DMS 273 (cell line): ENCODE measurements around the gene SLC18A3.

Experiments
- DNase-seq: peaks from one replicate; lab custom pipeline; 2025; ENCODE audit not compliant: unreplicated experiment; lab: John Stamatoyannopoulos, UW

Gene SLC18A3

GRCh38 chr10:49649936-49650723, 40.0 kb downstream of the SLC18A3 start:
- no peak for DNase-seq

GRCh38 chr10:49650724-49651034, 40.6 kb downstream of the SLC18A3 start:
- no peak for DNase-seq

GRCh38 chr10:49651039-49651835, 41.1 kb downstream of the SLC18A3 start:
- no peak for DNase-seq

GRCh38 chr10:49651917-49652316, 41.8 kb downstream of the SLC18A3 start:
- DNase-seq: no peak

GRCh38 chr10:49652421-49653272, 42.5 kb downstream of the SLC18A3 start:
- DNase-seq: no peak

GRCh38 chr10:49653273-49653929, 43.3 kb downstream of the SLC18A3 start:
- no peak for DNase-seq

- no peak for DNase-seq
Measured at GRCh38 chr10:49654036-49654693, 44.1 kb downstream of the SLC18A3 start.

GRCh38 chr10:49655099-49655498, 45.0 kb downstream of the SLC18A3 start:
- no peak for DNase-seq

GRCh38 chr10:49656845-49657493, 46.9 kb downstream of the SLC18A3 start:
- no peak for DNase-seq

- no peak for DNase-seq
Measured at GRCh38 chr10:49657606-49658005, 47.5 kb downstream of the SLC18A3 start.

- DNase-seq: no peak
Measured at GRCh38 chr10:49661140-49661856, 51.2 kb downstream of the SLC18A3 start.
